UCSD-AML1 (cell line): ENCODE results near the gene SBF2.

Experiments used
- DNase-seq: peaks from one replicate; lab custom pipeline; 2025; ENCODE audit not compliant: unreplicated experiment; lab: John Stamatoyannopoulos, UW

The SBF2 gene

DNA sequence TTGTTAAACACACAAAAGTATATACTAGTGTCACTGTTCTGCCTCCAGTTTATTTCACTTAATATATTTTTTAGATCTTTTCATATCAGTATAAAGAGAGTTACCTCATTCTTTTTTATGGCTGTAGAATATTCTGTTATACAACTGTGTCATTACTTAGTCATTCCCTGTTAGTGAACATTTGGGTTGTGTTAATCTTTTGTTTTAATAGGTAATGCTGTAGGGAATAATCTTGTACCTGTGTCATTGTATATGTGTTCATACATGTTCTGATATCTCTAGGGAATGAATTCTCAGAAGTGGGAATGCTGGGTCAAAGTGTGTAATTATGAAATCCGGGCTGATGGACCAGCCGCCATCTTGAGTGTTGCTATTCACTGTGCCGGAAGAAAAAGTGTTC, 558.8 kb downstream of the SBF2 start:
- DNase-seq, result no peak

DNA sequence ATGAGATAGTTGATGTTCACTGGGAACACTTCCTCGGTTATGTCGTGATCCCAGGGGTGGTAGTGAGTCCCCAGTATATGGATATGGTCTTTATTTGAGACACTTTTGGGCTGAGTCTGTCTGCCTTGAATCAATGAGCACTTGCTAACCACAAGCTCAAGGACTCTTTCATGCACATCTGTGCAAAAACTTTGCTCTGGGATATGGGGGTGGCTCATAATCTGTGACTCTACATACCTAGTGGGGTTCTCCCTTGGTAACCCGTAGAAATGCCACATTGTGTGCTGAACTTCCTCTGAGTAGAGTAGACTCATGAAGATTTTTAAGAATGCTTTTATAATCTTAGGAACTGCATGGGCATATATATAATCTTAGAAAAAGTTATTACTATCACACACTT, 560.8 kb downstream of the SBF2 start:
- no peak for DNase-seq

DNA sequence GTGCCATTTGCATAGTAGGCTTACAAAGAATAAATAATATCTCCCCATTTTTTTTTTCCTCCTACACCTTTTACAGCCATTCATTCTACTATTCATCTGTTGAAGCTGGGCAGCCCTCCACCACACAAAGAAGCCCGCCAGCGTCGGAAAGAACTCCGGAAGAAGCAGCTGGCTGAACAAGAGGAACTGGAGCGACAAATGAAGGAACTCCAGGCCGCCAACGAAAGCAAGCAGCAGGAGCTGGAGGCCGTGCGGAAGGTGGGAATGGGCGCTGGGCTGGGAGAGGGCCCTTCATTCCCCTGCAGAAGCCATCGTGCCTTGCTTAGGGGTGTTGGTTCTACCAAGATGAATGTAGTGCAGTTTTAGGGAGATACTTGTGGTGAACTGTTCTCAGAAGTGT, 561.6 kb downstream of the SBF2 start:
- DNase-seq, result no peak

DNA sequence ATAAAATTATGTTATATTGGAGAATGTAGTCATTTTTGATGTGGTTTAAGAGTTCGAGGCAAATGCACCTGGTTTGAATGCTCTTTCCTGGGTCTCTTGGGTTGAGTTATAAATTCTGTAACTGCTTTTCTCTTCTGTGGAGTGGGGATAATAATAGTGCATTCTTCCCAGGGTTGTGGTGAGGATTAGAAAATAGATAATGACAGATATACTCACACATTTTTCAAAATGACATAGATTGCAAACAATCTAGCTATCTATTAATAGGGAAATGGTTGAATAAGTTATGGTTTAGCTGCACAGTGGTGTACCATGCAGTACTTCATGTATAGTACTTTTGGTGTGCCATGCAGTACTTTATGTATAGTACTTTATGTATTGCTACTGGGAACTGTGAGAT, 562.8 kb downstream of the SBF2 start:
- no peak for DNase-seq
